Measurements from ENCODE around the gene ETV5.

- TF ChIP-seq CTCF (conservative IDR thresholded peaks at IDR 0.05 in 1 of 2, IDR thresholded peaks at IDR 0.05 in 1 of 2; ENCODE audit: extremely low read depth in 1 of 2, insufficient read depth in 1 of 2, low read depth in 1 of 2, low read length in 2 of 2): no peak
- TF ChIP-seq EZH2 (IDR thresholded peaks at IDR 0.05; ENCODE audit: borderline replicate concordance, low read length): no peak
Measured at GRCh38 chr3:186054792-186055352, 54.0 kb downstream of the ETV5 start.
